BJ (cell line): Measurements from ENCODE around the gene PRKAG2. TPM values are rescaled to one million over a fixed set of nuclear protein-coding genes. Genes with fewer than 3 reads are reported as not detected.
A peak's percentile ranks its signal among the peaks of the same experiment; 100 is the strongest.

Experiments used
- CTCF ChIA-PET: fragments of 350-600 bp; formaldehyde crosslinking; extraction: SDS; loops from one replicate; lab custom pipeline; 2021; ENCODE audit warnings: antibody characterized with exemption, inconsistent platforms; lab: Yijun Ruan, JAX
- POLR2A ChIA-PET: fragments of 300-600 bp; sonication (Branson Sonifier 250); formaldehyde crosslinking; extraction: SDS; loops from one replicate; lab custom pipeline; 2021; ENCODE audit warnings: antibody characterized with exemption; lab: Charles Lee
- DNase-seq: peaks from one replicate; pipeline ENCODE4 v3.0.0-alpha.2; 2011; ENCODE audit warnings: low read depth
- H3K27me3 ChIP-seq: 2 replicates; pipeline ENCODE4 v1.6.0; 2011; ENCODE audit warnings: low read length; ENCODE audit not compliant: control insufficient read depth, insufficient read depth
- H3K36me3 ChIP-seq: 2 replicates; pipeline ENCODE4 v1.5.1; 2011; ENCODE audit warnings: low read length; ENCODE audit not compliant: control insufficient read depth, insufficient read depth
- H3K4me3 ChIP-seq: 2 replicates; pipeline ENCODE4 v1.5.1; 2011; ENCODE audit warnings: low read depth, mild to moderate bottlenecking, control low read depth, low read length
- polyA plus RNA-seq: library from polyadenylated mRNA; depleted of rRNA; stranded (reverse); fragments of >200 nt; gene quantifications from 2 replicates; pipeline ENCODE4 v1.2.3, GENCODE V29; 2011
- TF ChIP-seq, protein P1 (sequence below): IDR thresholded peaks from 2 replicates; pipeline ENCODE4 v1.5.1; 2011; ENCODE audit warnings: low read depth, mild to moderate bottlenecking, control low read depth, inconsistent platforms, low read length, moderate library complexity; ENCODE audit not compliant: insufficient read depth

PRKAG2 gene
- polyA plus RNA-seq, 1 experiment = 11.3 TPM

GRCh38 chr7:151690606-151691005 is 186.3 kb downstream of the PRKAG2 start:
- DNase-seq = no peak
- TF ChIP-seq, protein P1, sequence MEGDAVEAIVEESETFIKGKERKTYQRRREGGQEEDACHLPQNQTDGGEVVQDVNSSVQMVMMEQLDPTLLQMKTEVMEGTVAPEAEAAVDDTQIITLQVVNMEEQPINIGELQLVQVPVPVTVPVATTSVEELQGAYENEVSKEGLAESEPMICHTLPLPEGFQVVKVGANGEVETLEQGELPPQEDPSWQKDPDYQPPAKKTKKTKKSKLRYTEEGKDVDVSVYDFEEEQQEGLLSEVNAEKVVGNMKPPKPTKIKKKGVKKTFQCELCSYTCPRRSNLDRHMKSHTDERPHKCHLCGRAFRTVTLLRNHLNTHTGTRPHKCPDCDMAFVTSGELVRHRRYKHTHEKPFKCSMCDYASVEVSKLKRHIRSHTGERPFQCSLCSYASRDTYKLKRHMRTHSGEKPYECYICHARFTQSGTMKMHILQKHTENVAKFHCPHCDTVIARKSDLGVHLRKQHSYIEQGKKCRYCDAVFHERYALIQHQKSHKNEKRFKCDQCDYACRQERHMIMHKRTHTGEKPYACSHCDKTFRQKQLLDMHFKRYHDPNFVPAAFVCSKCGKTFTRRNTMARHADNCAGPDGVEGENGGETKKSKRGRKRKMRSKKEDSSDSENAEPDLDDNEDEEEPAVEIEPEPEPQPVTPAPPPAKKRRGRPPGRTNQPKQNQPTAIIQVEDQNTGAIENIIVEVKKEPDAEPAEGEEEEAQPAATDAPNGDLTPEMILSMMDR = no peak
- ChIA-PET POLR2A (interaction anchor here (0.6 kb wide), 1 partner anchor 497 kb away, joined by 3 read pairs; no protein-coding TSS in a partner anchor), CTCF (interaction anchor here (0.6 to 1.6 kb wide), 3 partner anchors 10 to 70 kb away, joined by 3 to 7 read pairs (median 4); no protein-coding TSS in a partner anchor)
- Histone ChIP-seq H3K36me3 (no peaks in the 10 kb centered on the region), H3K4me3 (no peak overlapping the region), H3K27me3 (no peaks in the 10 kb centered on the region)

- H3K4me3 ChIP-seq = no peak overlapping the region
- TF ChIP-seq, protein P1 = no peak
- ChIA-PET POLR2A (interaction anchor here (0.7 kb wide), 1 partner anchor 44 kb away, joined by 3 read pairs; no protein-coding TSS in a partner anchor), CTCF (interaction anchor here (0.9 to 1.6 kb wide), 4 partner anchors 21 to 93 kb away, joined by 3 to 4 read pairs (median 3); no protein-coding TSS in a partner anchor)
- no peak for DNase-seq
- H3K36me3 ChIP-seq = no peaks in the 10 kb centered on the region
- H3K27me3 ChIP-seq = no peaks in the 10 kb centered on the region
Observed at GRCh38 chr7:151689196-151689971, 187.5 kb downstream of the PRKAG2 start.

DNA sequence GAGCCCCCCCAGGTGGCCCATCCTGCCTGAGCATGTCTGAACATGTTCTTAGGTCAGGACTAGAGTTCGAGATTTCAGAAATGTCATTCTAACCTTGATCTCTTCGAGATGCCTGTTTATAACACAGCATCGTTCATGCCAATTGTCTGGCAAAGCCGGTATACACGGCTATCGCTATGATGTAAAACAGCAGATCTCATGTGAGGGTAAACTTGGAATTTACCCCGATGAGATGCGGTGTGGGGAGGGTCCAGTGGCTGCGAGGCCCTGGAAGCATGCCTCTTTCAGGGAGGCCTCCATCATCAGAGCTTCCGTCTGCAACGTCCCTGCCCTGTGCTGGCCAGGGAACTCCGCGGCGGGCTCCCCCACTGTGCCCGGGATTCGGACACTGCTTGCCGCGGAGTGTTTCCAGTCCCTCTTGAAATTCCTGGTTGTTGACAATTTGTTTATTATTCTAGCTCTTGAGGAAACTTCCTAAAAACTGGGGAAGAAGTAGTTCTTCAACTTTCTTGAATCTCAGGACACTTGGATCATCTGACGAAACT is 188.6 kb downstream of the PRKAG2 start:
- TF ChIP-seq, protein P1 = no peak
- no peaks in the 10 kb centered on the region for H3K36me3 ChIP-seq
- CTCF ChIA-PET = interaction anchor here (0.9 to 1.3 kb wide), 2 partner anchors 22 to 52 kb away, joined by 3 read pairs; no protein-coding TSS in a partner anchor
- H3K27me3 ChIP-seq = no peaks in the 10 kb centered on the region
- no peak for DNase-seq
- no peak overlapping the region for H3K4me3 ChIP-seq
- POLR2A ChIA-PET = no interaction called here

DNA sequence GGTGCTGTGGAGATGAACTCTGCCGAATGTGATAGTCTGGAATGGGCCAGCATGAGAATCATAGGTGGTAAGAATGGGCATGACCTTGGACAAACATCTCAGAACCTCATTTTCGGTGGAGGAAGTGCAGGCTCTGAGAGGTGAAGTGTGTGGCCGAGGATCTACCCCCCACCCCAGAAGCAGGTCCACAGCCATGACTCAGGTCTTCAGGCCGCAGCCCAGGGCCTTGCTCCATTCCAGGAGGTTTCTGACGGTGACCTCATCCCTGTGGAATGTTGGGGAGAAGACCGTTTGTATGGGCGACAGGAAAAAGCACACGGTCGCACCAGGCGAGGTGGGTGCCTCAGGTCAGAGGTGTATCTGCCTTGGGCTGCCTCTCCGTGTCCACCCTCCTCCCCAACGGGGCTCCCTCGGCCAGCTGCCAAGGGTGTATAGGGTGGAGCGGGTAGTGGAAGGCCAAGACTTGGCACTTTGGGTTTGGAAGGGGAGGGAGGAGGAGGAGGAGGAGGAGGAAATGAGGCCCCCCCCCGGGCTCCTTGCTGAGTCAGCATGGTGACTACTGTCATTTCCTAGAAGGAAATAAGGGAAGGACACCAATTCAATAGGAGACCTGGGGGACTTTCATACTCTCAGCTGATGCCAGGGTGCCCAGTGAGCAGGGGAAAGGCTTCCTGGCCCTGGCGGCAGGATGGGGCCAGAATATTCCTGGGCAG is 189.2 kb downstream of the PRKAG2 start:
- TF ChIP-seq, protein P1 = no peak
- POLR2A ChIA-PET = no interaction called here

More for the DNA sequence above, 189.2 kb downstream of the PRKAG2 start:
- CTCF ChIA-PET = interaction anchor here (1.3 kb wide), 1 partner anchor 51 kb away, joined by 3 read pairs; no protein-coding TSS in a partner anchor
- peak; percentile 78 for DNase-seq
- Histone ChIP-seq H3K4me3 (no peak overlapping the region), H3K27me3 (no peaks in the 10 kb centered on the region), H3K36me3 (no peaks in the 10 kb centered on the region)
